Measurements from ENCODE around the gene WDR75.

DNA sequence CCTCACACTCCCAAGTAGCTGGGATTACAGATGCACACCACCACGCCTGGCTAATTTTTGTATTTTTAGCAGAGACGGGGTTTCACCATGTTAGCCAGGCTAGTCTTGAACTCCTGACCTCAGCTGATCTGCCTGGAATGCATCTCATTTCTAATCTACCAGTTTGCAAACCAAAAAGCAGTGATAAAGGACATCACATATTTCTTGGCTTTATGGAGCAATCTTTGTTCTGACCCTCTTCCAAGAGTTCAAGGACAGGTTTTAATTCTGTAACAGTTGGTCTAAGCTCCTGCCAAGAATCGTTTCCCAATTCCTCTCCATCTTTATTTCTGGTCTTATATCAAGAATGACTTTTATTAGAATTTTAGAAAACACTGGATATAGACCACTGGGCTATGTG, 71.6 kb downstream of the WDR75 start:
- TF ChIP-seq ZNF8 (CRISPR knock-in tag; IDR thresholded peaks at IDR 0.05) = no peak
- TF ChIP-seq PPARA (CRISPR knock-in tag; IDR thresholded peaks at IDR 0.05; ENCODE audit: borderline replicate concordance) = no peak
- TF ChIP-seq CSDC2 (CRISPR knock-in tag; IDR thresholded peaks at IDR 0.05) = no peak
- no peak for TF ChIP-seq ZFP30 (CRISPR knock-in tag; IDR thresholded peaks at IDR 0.05)
- no peak for TF ChIP-seq RARB (CRISPR knock-in tag; IDR thresholded peaks at IDR 0.05)
- no peak for TF ChIP-seq ZNF70 (CRISPR knock-in tag; IDR thresholded peaks at IDR 0.05)
- TF ChIP-seq ARNTL (CRISPR knock-in tag; IDR thresholded peaks at IDR 0.05; ENCODE audit: borderline replicate concordance, low read depth) = no peak
- TF ChIP-seq, protein P1, sequence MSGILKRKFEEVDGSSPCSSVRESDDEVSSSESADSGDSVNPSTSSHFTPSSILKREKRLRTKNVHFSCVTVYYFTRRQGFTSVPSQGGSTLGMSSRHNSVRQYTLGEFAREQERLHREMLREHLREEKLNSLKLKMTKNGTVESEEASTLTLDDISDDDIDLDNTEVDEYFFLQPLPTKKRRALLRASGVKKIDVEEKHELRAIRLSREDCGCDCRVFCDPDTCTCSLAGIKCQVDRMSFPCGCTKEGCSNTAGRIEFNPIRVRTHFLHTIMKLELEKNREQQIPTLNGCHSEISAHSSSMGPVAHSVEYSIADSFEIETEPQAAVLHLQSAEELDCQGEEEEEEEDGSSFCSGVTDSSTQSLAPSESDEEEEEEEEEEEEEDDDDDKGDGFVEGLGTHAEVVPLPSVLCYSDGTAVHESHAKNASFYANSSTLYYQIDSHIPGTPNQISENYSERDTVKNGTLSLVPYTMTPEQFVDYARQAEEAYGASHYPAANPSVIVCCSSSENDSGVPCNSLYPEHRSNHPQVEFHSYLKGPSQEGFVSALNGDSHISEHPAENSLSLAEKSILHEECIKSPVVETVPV (CRISPR knock-in tag; IDR thresholded peaks at IDR 0.05) = no peak
- no peak for TF ChIP-seq BACH2 (CRISPR knock-in tag; IDR thresholded peaks at IDR 0.05; ENCODE audit: borderline replicate concordance)
- no peak for TF ChIP-seq ZC3H10 (CRISPR knock-in tag; IDR thresholded peaks at IDR 0.05)
- TF ChIP-seq, protein P2, sequence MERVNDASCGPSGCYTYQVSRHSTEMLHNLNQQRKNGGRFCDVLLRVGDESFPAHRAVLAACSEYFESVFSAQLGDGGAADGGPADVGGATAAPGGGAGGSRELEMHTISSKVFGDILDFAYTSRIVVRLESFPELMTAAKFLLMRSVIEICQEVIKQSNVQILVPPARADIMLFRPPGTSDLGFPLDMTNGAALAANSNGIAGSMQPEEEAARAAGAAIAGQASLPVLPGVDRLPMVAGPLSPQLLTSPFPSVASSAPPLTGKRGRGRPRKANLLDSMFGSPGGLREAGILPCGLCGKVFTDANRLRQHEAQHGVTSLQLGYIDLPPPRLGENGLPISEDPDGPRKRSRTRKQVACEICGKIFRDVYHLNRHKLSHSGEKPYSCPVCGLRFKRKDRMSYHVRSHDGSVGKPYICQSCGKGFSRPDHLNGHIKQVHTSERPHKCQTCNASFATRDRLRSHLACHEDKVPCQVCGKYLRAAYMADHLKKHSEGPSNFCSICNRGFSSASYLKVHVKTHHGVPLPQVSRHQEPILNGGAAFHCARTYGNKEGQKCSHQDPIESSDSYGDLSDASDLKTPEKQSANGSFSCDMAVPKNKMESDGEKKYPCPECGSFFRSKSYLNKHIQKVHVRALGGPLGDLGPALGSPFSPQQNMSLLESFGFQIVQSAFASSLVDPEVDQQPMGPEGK (CRISPR knock-in tag; IDR thresholded peaks at IDR 0.05; ENCODE audit: borderline replicate concordance) = no peak
- TF ChIP-seq, protein P3, sequence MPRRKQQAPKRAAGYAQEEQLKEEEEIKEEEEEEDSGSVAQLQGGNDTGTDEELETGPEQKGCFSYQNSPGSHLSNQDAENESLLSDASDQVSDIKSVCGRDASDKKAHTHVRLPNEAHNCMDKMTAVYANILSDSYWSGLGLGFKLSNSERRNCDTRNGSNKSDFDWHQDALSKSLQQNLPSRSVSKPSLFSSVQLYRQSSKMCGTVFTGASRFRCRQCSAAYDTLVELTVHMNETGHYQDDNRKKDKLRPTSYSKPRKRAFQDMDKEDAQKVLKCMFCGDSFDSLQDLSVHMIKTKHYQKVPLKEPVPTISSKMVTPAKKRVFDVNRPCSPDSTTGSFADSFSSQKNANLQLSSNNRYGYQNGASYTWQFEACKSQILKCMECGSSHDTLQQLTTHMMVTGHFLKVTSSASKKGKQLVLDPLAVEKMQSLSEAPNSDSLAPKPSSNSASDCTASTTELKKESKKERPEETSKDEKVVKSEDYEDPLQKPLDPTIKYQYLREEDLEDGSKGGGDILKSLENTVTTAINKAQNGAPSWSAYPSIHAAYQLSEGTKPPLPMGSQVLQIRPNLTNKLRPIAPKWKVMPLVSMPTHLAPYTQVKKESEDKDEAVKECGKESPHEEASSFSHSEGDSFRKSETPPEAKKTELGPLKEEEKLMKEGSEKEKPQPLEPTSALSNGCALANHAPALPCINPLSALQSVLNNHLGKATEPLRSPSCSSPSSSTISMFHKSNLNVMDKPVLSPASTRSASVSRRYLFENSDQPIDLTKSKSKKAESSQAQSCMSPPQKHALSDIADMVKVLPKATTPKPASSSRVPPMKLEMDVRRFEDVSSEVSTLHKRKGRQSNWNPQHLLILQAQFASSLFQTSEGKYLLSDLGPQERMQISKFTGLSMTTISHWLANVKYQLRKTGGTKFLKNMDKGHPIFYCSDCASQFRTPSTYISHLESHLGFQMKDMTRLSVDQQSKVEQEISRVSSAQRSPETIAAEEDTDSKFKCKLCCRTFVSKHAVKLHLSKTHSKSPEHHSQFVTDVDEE (CRISPR knock-in tag; IDR thresholded peaks at IDR 0.05) = no peak

Data from SK-N-SH treated with all-trans-retinoic acid at 6 μM for 48 hours (cell line).